ENCODE measurements around the gene OCA2. TPM values are rescaled to one million over a fixed set of nuclear protein-coding genes. Genes with fewer than 3 reads are reported as not detected.

Gene OCA2
- total and polyA plus RNA-seq, 2 experiments from 2014 or later, result 0.49 to 0.63 TPM

- Histone ChIP-seq H3K27ac (no peak overlapping the region), H3K4me3 (no peak overlapping the region)
These were observed 80.6 kb downstream of the OCA2 start for GRCh38 chr15:28018291-28019044.

GRCh38 chr15:28017423-28017924, 81.6 kb downstream of the OCA2 start:
- peak in 1 of 2 donors; percentile 25 for DNase-seq (ENCODE audit: low read depth in 1 of 2, low spot score in 1 of 2)
- Histone ChIP-seq H3K9me3 (ENCODE audit: low read depth) (no peaks in the 10 kb centered on the region), H3K27ac (no peak overlapping the region), H3K4me3 (no peak overlapping the region), H3K4me1 (ENCODE audit: low read depth) (no peaks in the 10 kb centered on the region), H3K36me3 (no peaks in the 10 kb centered on the region), H3K27me3 (no peaks in the 10 kb centered on the region)
- TF ChIP-seq CTCF (IDR thresholded peaks at IDR 0.05; ENCODE audit: low read depth, low read length), result no peak

More at GRCh38 chr15:28018291-28019044, 80.6 kb downstream of the OCA2 start:
- TF ChIP-seq CTCF (IDR thresholded peaks at IDR 0.05; ENCODE audit: low read depth, low read length), result no peak
- H3K36me3 ChIP-seq, result no peaks in the 10 kb centered on the region
- H3K4me1 ChIP-seq (ENCODE audit: low read depth), result no peaks in the 10 kb centered on the region
- DNase-seq (ENCODE audit: low read depth in 1 of 2, low spot score in 1 of 2), result no peak
- no peaks in the 10 kb centered on the region for H3K9me3 ChIP-seq (ENCODE audit: low read depth)
- no peaks in the 10 kb centered on the region for H3K27me3 ChIP-seq

GRCh38 chr15:28015855-28016254, 83.3 kb downstream of the OCA2 start:
- no peak for DNase-seq (ENCODE audit: low read depth in 1 of 2, low spot score in 1 of 2)
- Histone ChIP-seq H3K27me3 (no peaks in the 10 kb centered on the region), H3K36me3 (no peaks in the 10 kb centered on the region), H3K4me3 (no peak overlapping the region), H3K4me1 (ENCODE audit: low read depth) (no peaks in the 10 kb centered on the region), H3K27ac (no peak overlapping the region), H3K9me3 (ENCODE audit: low read depth) (no peaks in the 10 kb centered on the region)
- no peak for TF ChIP-seq CTCF (IDR thresholded peaks at IDR 0.05; ENCODE audit: low read depth, low read length)

- no peak for DNase-seq (ENCODE audit: low read depth in 1 of 2, low spot score in 1 of 2)
- no peaks in the 10 kb centered on the region for H3K9me3 ChIP-seq (ENCODE audit: low read depth)
- H3K27me3 ChIP-seq, result no peaks in the 10 kb centered on the region
- no peak overlapping the region for H3K27ac ChIP-seq
- no peaks in the 10 kb centered on the region for H3K36me3 ChIP-seq
- TF ChIP-seq CTCF (IDR thresholded peaks at IDR 0.05; ENCODE audit: low read depth, low read length), result no peak
- H3K4me3 ChIP-seq, result no peak overlapping the region
- no peaks in the 10 kb centered on the region for H3K4me1 ChIP-seq (ENCODE audit: low read depth)
These were observed 84.4 kb downstream of the OCA2 start for GRCh38 chr15:28014623-28015200.

GRCh38 chr15:28013976-28014375, 85.1 kb downstream of the OCA2 start:
- no peak overlapping the region for H3K27ac ChIP-seq
- H3K27me3 ChIP-seq, result no peaks in the 10 kb centered on the region
- DNase-seq (ENCODE audit: low read depth in 1 of 2, low spot score in 1 of 2), result no peak
- H3K4me3 ChIP-seq, result no peak overlapping the region
- no peaks in the 10 kb centered on the region for H3K36me3 ChIP-seq
- no peaks in the 10 kb centered on the region for H3K9me3 ChIP-seq (ENCODE audit: low read depth)
- H3K4me1 ChIP-seq (ENCODE audit: low read depth), result no peaks in the 10 kb centered on the region
- no peak for TF ChIP-seq CTCF (IDR thresholded peaks at IDR 0.05; ENCODE audit: low read depth, low read length)

Data from cardiac muscle cell (in vitro differentiated cells and primary cell).